ENCODE results near the gene OR10V1. TPM values are rescaled to one million over a fixed set of nuclear protein-coding genes. Genes with fewer than 3 reads are reported as not detected.

OR10V1 gene, protein sequence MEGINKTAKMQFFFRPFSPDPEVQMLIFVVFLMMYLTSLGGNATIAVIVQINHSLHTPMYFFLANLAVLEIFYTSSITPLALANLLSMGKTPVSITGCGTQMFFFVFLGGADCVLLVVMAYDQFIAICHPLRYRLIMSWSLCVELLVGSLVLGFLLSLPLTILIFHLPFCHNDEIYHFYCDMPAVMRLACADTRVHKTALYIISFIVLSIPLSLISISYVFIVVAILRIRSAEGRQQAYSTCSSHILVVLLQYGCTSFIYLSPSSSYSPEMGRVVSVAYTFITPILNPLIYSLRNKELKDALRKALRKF
- total RNA-seq (2021; ENCODE audit: unreplicated experiment) (not detected), Bru-seq, nascent RNA (not detected), BruChase-seq, experiment 1, labeled RNA remaining after a 2-hour chase (not detected), BruChase-seq, experiment 2, labeled RNA remaining after a 6-hour chase (not detected)
- not detected for polyA plus RNA-seq (2012; ENCODE audit: insufficient read length)
- long read RNA-seq = 0 reads

DNA sequence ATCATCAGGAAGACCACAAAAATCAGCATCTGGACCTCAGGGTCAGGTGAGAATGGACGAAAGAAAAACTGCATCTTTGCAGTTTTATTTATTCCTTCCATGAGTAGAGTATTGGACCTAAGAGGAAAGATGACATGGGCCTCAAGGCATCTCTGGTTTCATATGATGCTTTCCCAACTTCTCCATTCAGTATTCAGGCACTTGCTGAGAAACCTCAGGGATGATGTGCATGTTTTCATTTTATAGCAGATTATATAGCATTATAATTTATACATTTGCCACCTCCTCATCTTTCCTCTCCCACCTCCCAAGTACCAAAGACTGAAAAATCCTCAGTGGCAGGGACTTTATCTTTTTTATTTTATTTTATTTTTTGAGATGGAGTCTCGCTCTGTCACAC lies at the start of gene OR10V1:
Gene OR10V1 (minus strand): TSS at position 101 of the 400 bp plus-strand sequence. CDS start 0 bp downstream, at position 101.
- no peaks in the 10 kb centered on the region for H3K4me1 ChIP-seq (ENCODE audit: control insufficient read depth, insufficient read depth, low read length)
- ChIA-PET CTCF (no interaction called here), POLR2A (no interaction called here)
- no peak within 1 kb of the TSS for H3K4me3 ChIP-seq (ENCODE audit: low read depth in 2 of 2, low read length in 2 of 2)
- DNase-seq (ENCODE audit: low read depth, low spot score) (no peak), ATAC-seq (no peak)
- H3K27ac ChIP-seq (ENCODE audit: low read length) = no peak within 1 kb of the TSS
- no peaks in the 10 kb centered on the region for H3K27me3 ChIP-seq (ENCODE audit: control insufficient read depth, insufficient read depth, low read length)
- no TSS peak for BruUV-seq (replicated peaks)
- TF ChIP-seq TCF7L2 (IDR thresholded peaks at IDR 0.05; ENCODE audit: low read depth, low read length) (no peak), POLR2AphosphoS5 (IDR thresholded peaks at IDR 0.05; ENCODE audit: low read depth, low read length) (no peak), SIN3A (IDR thresholded peaks at IDR 0.05; ENCODE audit: borderline replicate concordance, insufficient read depth, low read depth, low read length) (no peak)
- TF ChIP-seq, protein P1, sequence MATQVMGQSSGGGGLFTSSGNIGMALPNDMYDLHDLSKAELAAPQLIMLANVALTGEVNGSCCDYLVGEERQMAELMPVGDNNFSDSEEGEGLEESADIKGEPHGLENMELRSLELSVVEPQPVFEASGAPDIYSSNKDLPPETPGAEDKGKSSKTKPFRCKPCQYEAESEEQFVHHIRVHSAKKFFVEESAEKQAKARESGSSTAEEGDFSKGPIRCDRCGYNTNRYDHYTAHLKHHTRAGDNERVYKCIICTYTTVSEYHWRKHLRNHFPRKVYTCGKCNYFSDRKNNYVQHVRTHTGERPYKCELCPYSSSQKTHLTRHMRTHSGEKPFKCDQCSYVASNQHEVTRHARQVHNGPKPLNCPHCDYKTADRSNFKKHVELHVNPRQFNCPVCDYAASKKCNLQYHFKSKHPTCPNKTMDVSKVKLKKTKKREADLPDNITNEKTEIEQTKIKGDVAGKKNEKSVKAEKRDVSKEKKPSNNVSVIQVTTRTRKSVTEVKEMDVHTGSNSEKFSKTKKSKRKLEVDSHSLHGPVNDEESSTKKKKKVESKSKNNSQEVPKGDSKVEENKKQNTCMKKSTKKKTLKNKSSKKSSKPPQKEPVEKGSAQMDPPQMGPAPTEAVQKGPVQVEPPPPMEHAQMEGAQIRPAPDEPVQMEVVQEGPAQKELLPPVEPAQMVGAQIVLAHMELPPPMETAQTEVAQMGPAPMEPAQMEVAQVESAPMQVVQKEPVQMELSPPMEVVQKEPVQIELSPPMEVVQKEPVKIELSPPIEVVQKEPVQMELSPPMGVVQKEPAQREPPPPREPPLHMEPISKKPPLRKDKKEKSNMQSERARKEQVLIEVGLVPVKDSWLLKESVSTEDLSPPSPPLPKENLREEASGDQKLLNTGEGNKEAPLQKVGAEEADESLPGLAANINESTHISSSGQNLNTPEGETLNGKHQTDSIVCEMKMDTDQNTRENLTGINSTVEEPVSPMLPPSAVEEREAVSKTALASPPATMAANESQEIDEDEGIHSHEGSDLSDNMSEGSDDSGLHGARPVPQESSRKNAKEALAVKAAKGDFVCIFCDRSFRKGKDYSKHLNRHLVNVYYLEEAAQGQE (IDR thresholded peaks at IDR 0.05; ENCODE audit: insufficient read depth in 1 of 2, low read depth in 2 of 2, low read length in 1 of 2) = no peak
- H3K9me3 ChIP-seq (ENCODE audit: control insufficient read depth, insufficient read depth, low read depth, low read length) = no peaks in the 10 kb centered on the region
- in situ Hi-C loops (cut with HindIII; ENCODE audit: low pct_unique_long_range_greater_than_20kb, low sequenced_read_pairs) (no loop called here), intact Hi-C loops (cut with micrococcal nuclease; ENCODE audit: unreplicated experiment) (no loop called here)
- no peaks in the 10 kb centered on the region for H3K36me3 ChIP-seq (ENCODE audit: control insufficient read depth, insufficient read depth, low read length)

DNA sequence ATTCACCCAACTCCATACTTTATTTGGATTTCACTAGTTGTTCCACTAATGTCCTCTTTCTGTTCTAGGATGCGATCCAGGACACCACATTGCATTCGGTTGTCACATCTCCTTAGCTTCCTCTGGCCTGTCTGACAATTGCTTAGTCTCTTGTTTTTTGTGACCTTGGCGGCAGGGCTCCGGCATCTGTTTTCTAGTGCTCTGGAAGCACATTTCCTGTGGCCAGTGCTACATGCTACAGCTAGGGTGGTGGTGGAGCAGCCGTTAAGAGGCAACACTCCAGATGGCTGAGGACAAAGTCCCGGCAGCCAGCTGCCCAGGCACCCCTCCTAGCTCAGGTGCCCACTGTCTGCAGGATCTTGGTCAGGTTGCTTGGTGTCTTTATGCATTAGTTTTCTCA lies 48.3 kb upstream of the OR10V1 start:
- in situ Hi-C loops (cut with HindIII; ENCODE audit: low pct_unique_long_range_greater_than_20kb, low sequenced_read_pairs) = no loop called here

More for the DNA sequence above, 48.3 kb upstream of the OR10V1 start:
- BruUV-seq (replicated peaks) = no TSS peak
- Histone ChIP-seq H3K4me1 (ENCODE audit: control insufficient read depth, insufficient read depth, low read length) (peaks cover 16% of the 10 kb centered on the region), H3K27me3 (ENCODE audit: control insufficient read depth, insufficient read depth, low read length) (no peaks in the 10 kb centered on the region), H3K36me3 (ENCODE audit: control insufficient read depth, insufficient read depth, low read length) (no peaks in the 10 kb centered on the region), H3K4me3 (ENCODE audit: low read depth in 2 of 2, low read length in 2 of 2) (no peak overlapping the region), H3K9me3 (ENCODE audit: control insufficient read depth, insufficient read depth, low read depth, low read length) (no peaks in the 10 kb centered on the region), H3K27ac (ENCODE audit: low read length) (no peak overlapping the region)
- ATAC-seq (no peak), DNase-seq (ENCODE audit: low read depth, low spot score) (no peak)
- intact Hi-C loops (cut with micrococcal nuclease; ENCODE audit: unreplicated experiment) = no loop called here
- CTCF ChIA-PET = no interaction called here
- POLR2A ChIA-PET = no interaction called here
- TF ChIP-seq TCF7L2 (IDR thresholded peaks at IDR 0.05; ENCODE audit: low read depth, low read length) = no peak
- TF ChIP-seq, protein P2, sequence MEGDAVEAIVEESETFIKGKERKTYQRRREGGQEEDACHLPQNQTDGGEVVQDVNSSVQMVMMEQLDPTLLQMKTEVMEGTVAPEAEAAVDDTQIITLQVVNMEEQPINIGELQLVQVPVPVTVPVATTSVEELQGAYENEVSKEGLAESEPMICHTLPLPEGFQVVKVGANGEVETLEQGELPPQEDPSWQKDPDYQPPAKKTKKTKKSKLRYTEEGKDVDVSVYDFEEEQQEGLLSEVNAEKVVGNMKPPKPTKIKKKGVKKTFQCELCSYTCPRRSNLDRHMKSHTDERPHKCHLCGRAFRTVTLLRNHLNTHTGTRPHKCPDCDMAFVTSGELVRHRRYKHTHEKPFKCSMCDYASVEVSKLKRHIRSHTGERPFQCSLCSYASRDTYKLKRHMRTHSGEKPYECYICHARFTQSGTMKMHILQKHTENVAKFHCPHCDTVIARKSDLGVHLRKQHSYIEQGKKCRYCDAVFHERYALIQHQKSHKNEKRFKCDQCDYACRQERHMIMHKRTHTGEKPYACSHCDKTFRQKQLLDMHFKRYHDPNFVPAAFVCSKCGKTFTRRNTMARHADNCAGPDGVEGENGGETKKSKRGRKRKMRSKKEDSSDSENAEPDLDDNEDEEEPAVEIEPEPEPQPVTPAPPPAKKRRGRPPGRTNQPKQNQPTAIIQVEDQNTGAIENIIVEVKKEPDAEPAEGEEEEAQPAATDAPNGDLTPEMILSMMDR (IDR thresholded peaks at IDR 0.05) = no peak
- no peak for TF ChIP-seq SIN3A (IDR thresholded peaks at IDR 0.05; ENCODE audit: borderline replicate concordance, insufficient read depth, low read depth, low read length)
- TF ChIP-seq, protein P1 (IDR thresholded peaks at IDR 0.05; ENCODE audit: insufficient read depth in 1 of 2, low read depth in 2 of 2, low read length in 1 of 2) = no peak
- TF ChIP-seq POLR2AphosphoS5 (IDR thresholded peaks at IDR 0.05; ENCODE audit: low read depth, low read length) = no peak
